GM19372 (cell line): Measurements from ENCODE around the gene CP.

Experiments
- ATAC-seq: cut with Tn5 transposase; IDR thresholded peaks from one replicate; pipeline ENCODE4 v1.9.1; 2021; ENCODE audit warnings: mild to moderate bottlenecking, low read depth, moderate library complexity; ENCODE audit not compliant: unreplicated experiment

The CP gene

DNA sequence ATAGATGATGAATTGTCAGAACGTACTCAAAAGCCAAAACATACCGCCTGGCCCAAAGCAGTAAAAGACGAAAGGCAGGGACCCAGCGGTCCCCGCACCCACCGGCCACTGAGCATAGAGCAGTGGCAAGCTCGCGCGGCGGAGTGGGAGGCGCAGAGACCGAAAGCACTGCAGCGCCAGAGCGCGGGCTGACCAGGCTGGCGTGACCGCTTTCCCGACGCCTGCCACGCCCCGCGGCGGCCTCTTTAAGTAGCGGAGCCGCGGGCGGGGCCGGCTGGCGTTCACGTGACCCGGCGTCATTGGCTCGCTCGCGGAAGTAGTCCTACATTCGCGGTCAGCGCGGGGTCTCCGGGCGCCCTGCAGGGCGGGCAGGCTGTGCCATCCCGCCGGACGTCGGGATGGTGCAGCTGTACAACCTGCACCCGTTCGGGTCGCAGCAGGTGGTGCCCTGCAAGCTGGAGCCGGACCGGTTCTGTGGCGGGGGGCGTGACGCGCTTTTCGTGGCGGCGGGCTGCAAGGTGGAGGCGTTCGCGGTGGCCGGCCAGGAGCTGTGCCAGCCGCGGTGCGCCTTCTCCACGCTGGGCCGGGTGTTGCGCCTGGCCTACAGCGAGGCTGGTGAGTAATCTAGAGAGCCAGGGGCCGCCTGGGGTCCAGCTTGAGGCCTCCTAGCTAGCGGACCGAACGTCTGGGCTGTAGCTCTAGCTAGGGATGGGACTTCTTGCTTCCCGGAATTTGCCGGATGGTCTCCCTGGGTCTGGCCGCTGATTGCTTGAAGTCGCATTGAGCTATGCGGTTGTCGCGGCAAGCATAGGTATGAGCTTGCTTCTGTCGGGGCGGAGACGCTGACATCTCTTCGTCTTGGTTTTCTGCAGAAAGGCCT is 92.1 kb downstream of the CP start, which contains the start of gene HPS3:
Gene HPS3, plus strand, starts transcription at position 313 of the 880 bp plus-strand sequence. Its CDS starts 86 bp downstream, at position 399.
- peak; percentile 91 for ATAC-seq

DNA sequence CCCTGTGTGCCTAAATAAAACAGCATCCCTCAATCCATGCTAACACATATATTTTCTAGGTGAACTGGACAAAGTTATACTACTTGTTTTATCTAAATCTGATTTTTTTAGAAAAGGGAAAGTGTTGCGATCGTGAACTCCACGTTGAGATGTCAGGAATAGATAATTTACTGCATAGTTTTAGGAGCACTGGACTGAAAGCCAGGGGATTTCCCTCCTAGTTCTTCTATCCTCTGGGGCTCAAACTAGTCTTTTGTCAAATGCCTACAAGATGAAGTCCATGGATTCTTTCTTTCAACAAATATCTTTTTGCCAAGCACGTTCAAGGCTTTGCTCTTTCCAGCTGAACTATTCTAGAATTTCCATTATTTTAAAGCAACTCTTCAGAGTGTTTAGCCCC is 92.8 kb downstream of the CP start:
- ATAC-seq, result no peak

DNA sequence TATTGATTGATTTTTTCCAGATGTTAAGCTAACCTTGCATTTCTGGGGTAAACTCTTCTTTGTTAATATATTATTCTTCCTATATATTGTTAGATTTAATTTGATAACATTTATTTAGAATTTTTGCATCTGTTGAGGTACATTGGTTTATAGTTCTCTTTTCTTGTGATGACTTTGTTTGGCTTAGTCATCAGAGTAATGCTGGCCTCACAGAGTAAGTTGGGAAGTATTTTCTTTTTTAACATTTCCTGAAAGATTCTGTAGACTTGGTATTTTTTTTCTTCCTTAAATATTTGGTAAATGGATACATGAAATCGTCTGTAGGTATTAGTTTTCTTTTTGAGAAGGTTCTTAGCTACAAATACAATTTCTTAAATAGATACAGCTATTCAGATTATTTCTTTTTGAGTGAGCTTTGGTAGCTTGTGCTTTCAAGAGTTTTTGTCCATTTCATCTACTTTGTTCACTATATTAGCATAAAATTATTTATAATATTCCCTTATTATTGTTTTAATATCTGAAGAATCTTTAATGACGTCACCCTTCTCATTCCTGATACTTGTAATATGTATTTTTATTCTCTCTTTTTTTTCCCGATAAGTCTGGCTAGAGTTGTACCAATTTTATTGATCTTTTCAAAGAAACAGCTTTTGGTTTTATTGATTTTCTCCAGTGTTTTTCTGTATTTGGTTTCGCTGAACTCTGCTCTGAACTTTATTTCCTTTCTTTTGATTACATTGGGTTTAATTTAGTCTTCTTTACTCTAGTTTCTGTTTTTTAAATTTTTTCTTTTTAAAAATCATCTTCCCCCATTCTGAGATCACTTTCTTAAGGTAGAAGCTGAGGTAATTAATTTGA is 98.7 kb downstream of the CP start:
- ATAC-seq, result no peak
